Nephron (organoid): Measurements from ENCODE around the gene CNOT6.

Experiments
- H3K27ac Mint-ChIP-seq, 3 experiments: 2 replicates each; pipeline ENCODE4 v1.8.0; 2020; ENCODE audit warnings: mixed read lengths in 3 of 3, mild to moderate bottlenecking in 2 of 3, moderate library complexity in 1 of 3
- H3K27me3 Mint-ChIP-seq: 2 replicates; pipeline ENCODE4 v1.8.0; 2021; ENCODE audit warnings: low read depth, mild to moderate bottlenecking, moderate library complexity, mixed read lengths
- H3K36me3 Mint-ChIP-seq: 2 replicates; pipeline ENCODE4 v1.8.0; 2020; ENCODE audit warnings: low read depth, mixed read lengths
- H3K4me1 Mint-ChIP-seq: 2 replicates; pipeline ENCODE4 v1.8.0; 2020; ENCODE audit warnings: mixed read lengths
- H3K4me3 Mint-ChIP-seq, 3 experiments: 2 replicates each; pipeline ENCODE4 v1.8.0; 2020; ENCODE audit warnings: mild to moderate bottlenecking in 3 of 3, mixed read lengths in 3 of 3, moderate library complexity in 2 of 3
- H3K9me3 Mint-ChIP-seq: 2 replicates; pipeline ENCODE4 v1.8.0; 2020; ENCODE audit warnings: mixed read lengths
- CTCF ChIP-seq, 3 experiments: fragments of 200-600 bp; sonication (generic); IDR thresholded peaks; one replicate each; pipeline ENCODE4 v1.5.0; 2021; ENCODE audit warnings: antibody characterized with exemption in 3 of 3; ENCODE audit not compliant: unreplicated experiment in 3 of 3

The CNOT6 gene

DNA sequence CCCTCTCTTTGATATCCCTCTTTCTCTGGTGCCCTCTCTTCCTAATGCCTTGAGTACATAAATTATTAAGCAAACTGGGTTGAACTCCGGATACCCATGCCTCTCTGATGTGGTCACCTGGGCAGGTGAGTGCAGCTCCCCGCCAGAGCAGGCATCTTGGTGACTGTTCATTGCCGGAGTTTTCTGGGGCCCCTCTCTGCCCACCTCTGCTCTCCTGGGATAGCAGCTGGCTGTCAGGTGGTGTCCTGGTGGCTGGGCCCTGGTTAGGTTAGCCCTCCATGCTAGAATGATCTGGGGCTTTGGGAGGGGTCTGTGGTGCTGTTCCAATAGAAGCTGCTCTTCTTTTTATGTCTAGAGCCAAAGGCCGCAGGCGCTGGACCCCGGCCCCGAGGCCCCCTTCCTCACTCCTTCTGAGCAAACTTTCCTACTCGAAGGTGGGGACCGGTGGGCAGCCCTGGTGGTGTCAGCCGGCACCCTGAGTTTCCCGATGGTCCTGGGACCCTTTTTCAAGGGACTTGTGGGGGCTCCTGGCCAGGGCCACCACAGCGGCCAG is 102.0 kb downstream of the CNOT6 start:
- Mint-ChIP-seq H3K36me3 (no peaks in the 10 kb centered on the region), H3K4me1 (peaks cover 7% of the 10 kb centered on the region), H3K27ac (peak overlapping the region in 1 of 3 experiments; percentile 10), H3K4me3 (no peak overlapping the region), H3K9me3 (no peaks in the 10 kb centered on the region), H3K27me3 (peaks cover 30% of the 10 kb centered on the region)
- TF ChIP-seq CTCF (IDR thresholded peaks at IDR 0.05; ENCODE audit: unreplicated experiment in 3 of 3), result no peak

DNA sequence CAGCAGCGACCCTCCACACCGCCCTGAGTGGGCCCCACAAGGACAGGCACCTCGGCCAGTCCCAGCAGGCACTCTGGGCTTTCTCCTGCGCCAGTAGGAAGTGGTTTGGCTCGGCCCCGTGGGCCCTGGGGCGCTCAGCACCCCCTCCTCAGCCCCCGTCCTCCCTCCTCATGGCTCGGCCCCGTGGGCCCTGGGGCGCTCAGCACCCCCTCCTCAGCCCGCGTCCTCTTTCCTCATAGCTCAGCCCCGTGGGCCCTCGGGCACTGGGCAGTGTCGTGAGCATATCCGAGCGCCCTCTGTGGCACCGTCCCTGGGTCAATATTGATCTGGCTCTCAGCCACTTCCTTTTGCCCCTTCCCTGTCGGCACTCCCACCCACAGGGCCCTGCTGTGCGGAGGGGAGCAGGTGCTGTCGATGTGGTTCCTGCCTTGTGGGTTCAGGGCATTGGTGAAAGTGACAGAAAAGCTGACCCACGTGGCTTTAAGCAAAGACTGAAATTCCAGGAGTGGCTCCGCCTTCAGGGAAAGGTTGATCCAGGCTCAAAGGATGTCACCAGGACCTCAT is 102.6 kb downstream of the CNOT6 start:
- no peak for TF ChIP-seq CTCF (IDR thresholded peaks at IDR 0.05; ENCODE audit: unreplicated experiment in 3 of 3)
- Mint-ChIP-seq H3K4me1 (peaks cover 7% of the 10 kb centered on the region), H3K36me3 (no peaks in the 10 kb centered on the region), H3K9me3 (no peaks in the 10 kb centered on the region), H3K27me3 (peaks cover 34% of the 10 kb centered on the region), H3K27ac (no peak overlapping the region), H3K4me3 (no peak overlapping the region)

DNA sequence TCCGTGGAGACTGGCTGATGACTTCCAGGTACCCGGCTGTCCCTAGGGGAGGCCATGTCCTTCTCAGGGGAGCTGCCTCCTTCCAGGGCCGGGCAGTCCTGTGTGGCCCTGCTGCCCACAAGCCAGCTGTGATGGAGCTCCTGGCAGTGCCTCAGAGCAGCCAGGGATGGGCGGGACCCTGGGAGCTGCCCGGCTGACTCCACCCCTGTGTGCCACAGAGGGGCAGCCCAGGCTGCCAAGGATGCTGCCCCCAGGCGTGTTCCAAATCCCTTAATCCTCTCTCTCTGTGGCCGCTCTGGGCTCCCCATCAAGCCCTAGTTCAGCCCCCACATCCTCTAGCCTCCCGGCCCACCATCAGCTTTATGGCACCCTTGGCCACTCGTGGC is 104.1 kb downstream of the CNOT6 start:
- H3K36me3 Mint-ChIP-seq, result no peaks in the 10 kb centered on the region
- H3K4me1 Mint-ChIP-seq, result no peaks in the 10 kb centered on the region
- TF ChIP-seq CTCF (IDR thresholded peaks at IDR 0.05; ENCODE audit: unreplicated experiment in 3 of 3), result no peak
- no peak overlapping the region for H3K27ac Mint-ChIP-seq
- peaks cover 19% of the 10 kb centered on the region for H3K27me3 Mint-ChIP-seq
- H3K4me3 Mint-ChIP-seq, result no peak overlapping the region
- no peaks in the 10 kb centered on the region for H3K9me3 Mint-ChIP-seq

DNA sequence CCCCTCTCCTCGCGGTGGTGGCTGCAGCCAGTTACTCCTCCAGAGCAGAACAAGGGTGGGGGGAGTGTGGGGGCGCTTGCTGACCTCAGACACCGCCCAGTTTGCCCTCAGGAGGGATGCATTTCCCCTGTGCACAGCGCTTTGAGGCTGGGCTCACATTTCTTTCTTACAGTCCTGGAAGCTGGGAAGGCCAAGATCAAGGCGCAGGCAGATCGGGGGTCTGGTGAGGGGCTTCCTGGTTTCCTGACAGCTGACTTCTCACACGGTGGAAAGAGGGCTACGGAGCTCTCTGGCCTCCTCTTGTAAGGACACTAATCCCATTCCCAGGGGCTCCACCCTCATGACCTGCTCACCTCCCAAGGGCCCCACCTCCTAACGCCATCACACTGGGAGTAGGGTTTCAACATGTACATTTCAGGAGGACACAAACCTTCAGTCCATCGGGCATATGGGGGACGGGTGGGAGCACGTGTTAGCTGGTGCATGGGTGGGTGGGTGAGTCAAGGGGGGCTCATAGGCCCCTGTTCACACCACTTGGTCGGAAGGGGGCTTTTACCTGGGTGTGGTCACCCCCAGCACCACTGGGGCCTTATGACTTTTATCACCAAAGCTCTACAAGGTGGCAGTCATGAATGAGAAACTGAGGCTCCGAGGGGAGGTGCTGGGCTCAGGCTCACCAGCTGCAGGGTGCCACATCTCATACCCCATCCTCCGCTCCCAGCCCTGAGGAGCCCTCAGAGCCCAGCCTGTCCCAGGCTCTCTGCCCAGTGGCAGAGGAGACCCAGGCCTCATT is 104.8 kb downstream of the CNOT6 start:
- peaks cover 14% of the 10 kb centered on the region for H3K27me3 Mint-ChIP-seq
- no peaks in the 10 kb centered on the region for H3K4me1 Mint-ChIP-seq
- TF ChIP-seq CTCF (IDR thresholded peaks at IDR 0.05; ENCODE audit: unreplicated experiment in 3 of 3), result no peak
- H3K4me3 Mint-ChIP-seq, result no peak overlapping the region
- H3K36me3 Mint-ChIP-seq, result no peaks in the 10 kb centered on the region
- H3K9me3 Mint-ChIP-seq, result no peaks in the 10 kb centered on the region
- H3K27ac Mint-ChIP-seq, result no peak overlapping the region

DNA sequence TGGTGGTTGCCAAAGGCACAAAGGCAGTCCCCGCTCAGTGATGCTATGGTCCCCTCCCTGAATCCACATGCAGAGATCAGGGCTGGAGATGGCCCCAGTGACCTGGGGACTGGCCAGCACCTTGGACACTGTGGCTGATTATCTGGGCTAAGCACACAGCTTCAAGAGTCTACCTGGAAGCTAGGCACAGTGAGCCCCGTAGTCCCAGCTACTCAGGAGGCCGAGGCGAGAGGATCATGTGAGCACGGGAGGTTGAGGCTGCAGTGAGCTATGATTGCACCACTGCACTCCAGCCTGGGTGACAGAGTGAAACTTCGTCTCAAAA is 105.4 kb downstream of the CNOT6 start:
- Mint-ChIP-seq H3K4me3 (no peak overlapping the region), H3K9me3 (no peaks in the 10 kb centered on the region), H3K27ac (no peak overlapping the region), H3K4me1 (no peaks in the 10 kb centered on the region), H3K36me3 (no peaks in the 10 kb centered on the region), H3K27me3 (peaks cover 15% of the 10 kb centered on the region)
- TF ChIP-seq CTCF (IDR thresholded peaks at IDR 0.05; ENCODE audit: unreplicated experiment in 3 of 3), result no peak
